OCI-LY3 (cell line): ENCODE measurements around the gene ZNF611.
"Not testable (repeated sequence)": the region's sequence is repeated elsewhere in the genome, so short reads cannot be mapped to it uniquely, and the experiment has no call there.

Source experiments
- CTCF ChIP-seq: fragments of 200-600, 300-600 bp; sonication (generic); IDR thresholded peaks from 2 replicates; pipeline ENCODE4 v1.5.1; 2014; ENCODE audit warnings: antibody characterized with exemption, low read length, low read depth
- EZH2phosphoT487 ChIP-seq: fragments of 200-600 bp; shearing (Covaris generic); IDR thresholded peaks from 2 replicates; pipeline ENCODE4 v1.6.1; 2018; ENCODE audit warnings: antibody characterized with exemption, mixed run types, low read depth

- not testable (repeated sequence) for TF ChIP-seq CTCF, EZH2phosphoT487
These were observed 10.8 kb downstream of the ZNF611 start for GRCh38 chr19:52723907-52724598.
